ENCODE results near the gene TRMU. TPM values are rescaled to one million over a fixed set of nuclear protein-coding genes. Genes with fewer than 3 reads are reported as not detected.

The TRMU gene
- total and polyA plus RNA-seq, 10 donors = 23.7 to 59.6 (median 43.3) TPM

- WGBS, 5 donors = 13 to 21% (median 14%) methylated on average over 28 to 42 of the region's 42 CpGs
- intact Hi-C loops (cut with DNase I; ENCODE audit: low total_unique reads) = no loop called here
- peak overlapping the region; percentile 83 to 94 (median 88) for H3K27ac ChIP-seq
- H3K4me3 ChIP-seq = peak overlapping the region; percentile 86 to 100 (median 97)
- peak; percentile 83 for DNase-seq
- H3K4me1 ChIP-seq = peaks cover 13 to 41% (median 23%) of the 10 kb centered on the region in 6 donors
- peaks cover 0 to 51% (median 35%) of the 10 kb centered on the region in 6 donors for H3K36me3 ChIP-seq
- H3K27me3 ChIP-seq (replicated peaks in 1 of 7) = no peaks in the 10 kb centered on the region
- no peaks in the 10 kb centered on the region for H3K9me3 ChIP-seq
- no peak for TF ChIP-seq CTCF (IDR thresholded peaks at IDR 0.05 in 8 of 11, conservative IDR thresholded peaks at IDR 0.05 in 3 of 11)
- no peak for TF ChIP-seq POLR2A (IDR thresholded peaks at IDR 0.05)
- no peak for TF ChIP-seq POLR2AphosphoS5 (IDR thresholded peaks at IDR 0.05)
Measured at GRCh38 chr22:46336119-46337078, 885 bp downstream of the TRMU start.

- intact Hi-C loops (cut with DNase I; ENCODE audit: low total_unique reads) = no loop called here
- Histone ChIP-seq H3K9me3 (no peaks in the 10 kb centered on the region), H3K36me3 (peaks cover 0 to 55% (median 48%) of the 10 kb centered on the region in 6 donors), H3K4me3 (no peak overlapping the region), H3K4me1 (peaks cover 13 to 41% (median 23%) of the 10 kb centered on the region in 6 donors), H3K27ac (no peak overlapping the region), H3K27me3 (replicated peaks in 1 of 7) (no peaks in the 10 kb centered on the region)
- DNase-seq = peak; percentile 42
- no peak for TF ChIP-seq POLR2AphosphoS5 (IDR thresholded peaks at IDR 0.05)
- WGBS, 5 donors = 92 to 95% (median 95%) methylated on average over 8 to 9 of the region's 9 CpGs
Measured at GRCh38 chr22:46337870-46338269, 2.4 kb downstream of the TRMU start.

GRCh38 chr22:46338636-46339035, 3.1 kb downstream of the TRMU start:
- TF ChIP-seq CTCF (IDR thresholded peaks at IDR 0.05 in 8 of 11, conservative IDR thresholded peaks at IDR 0.05 in 3 of 11) = no peak
- TF ChIP-seq POLR2A (IDR thresholded peaks at IDR 0.05) = no peak
- TF ChIP-seq POLR2AphosphoS5 (IDR thresholded peaks at IDR 0.05) = no peak
- H3K4me3 ChIP-seq = no peak overlapping the region
- no peaks in the 10 kb centered on the region for H3K9me3 ChIP-seq
- WGBS, 5 donors = 96 to 97% (median 96%) methylated on average over 8 of the region's 8 CpGs
- H3K4me1 ChIP-seq = peaks cover 13 to 41% (median 23%) of the 10 kb centered on the region in 6 donors
- intact Hi-C loops (cut with DNase I; ENCODE audit: low total_unique reads) = no loop called here
- H3K27me3 ChIP-seq (replicated peaks in 1 of 7) = no peaks in the 10 kb centered on the region
- peak; percentile 25 for DNase-seq
- peaks cover 0 to 63% (median 55%) of the 10 kb centered on the region in 6 donors for H3K36me3 ChIP-seq
- no peak overlapping the region for H3K27ac ChIP-seq

GRCh38 chr22:46339956-46340355, 4.4 kb downstream of the TRMU start:
- H3K9me3 ChIP-seq = no peaks in the 10 kb centered on the region
- no peaks in the 10 kb centered on the region for H3K27me3 ChIP-seq (replicated peaks in 1 of 7)
- WGBS, 5 donors = 92 to 96% (median 95%) methylated on average over 5 of the region's 5 CpGs
- DNase-seq = peak; percentile 37
- intact Hi-C loops (cut with DNase I; ENCODE audit: low total_unique reads) = no loop called here
- no peak overlapping the region for H3K4me3 ChIP-seq
- peaks cover 10 to 35% (median 19%) of the 10 kb centered on the region in 6 donors for H3K4me1 ChIP-seq
- no peak for TF ChIP-seq CTCF (IDR thresholded peaks at IDR 0.05 in 8 of 11, conservative IDR thresholded peaks at IDR 0.05 in 3 of 11)
- TF ChIP-seq POLR2AphosphoS5 (IDR thresholded peaks at IDR 0.05) = no peak
- no peak for TF ChIP-seq POLR2A (IDR thresholded peaks at IDR 0.05)
- peaks cover 0 to 76% (median 69%) of the 10 kb centered on the region in 6 donors for H3K36me3 ChIP-seq
- no peak overlapping the region for H3K27ac ChIP-seq
